A549 (cell line): ENCODE data around the gene ZBTB20. TPM values are rescaled to one million over a fixed set of nuclear protein-coding genes. Genes with fewer than 3 reads are reported as not detected.

Source experiments
- ATAC-seq, 2 experiments: fragments of 200-7000 bp in 1 of 2; fragments of >200 bp in 1 of 2; cut with Nextera tagmentation in 1 of 2; cut with Tn5 transposase in 1 of 2; 3 replicates each; pipeline versions ENCODE4 v1.8.0 to v1.9.1; 2018 to 2020; ENCODE audit warnings: mild to moderate bottlenecking in 1 of 2, moderate library complexity in 1 of 2
- CTCF ChIA-PET: fragments of 300-600 bp; sonication (Branson Sonifier 250); formaldehyde crosslinking; extraction: SDS; loops from one replicate; lab custom pipeline; 2021; ENCODE audit warnings: antibody characterized with exemption, inconsistent platforms; lab: Yijun Ruan, JAX
- POLR2A ChIA-PET: fragments of 350-600 bp; formaldehyde crosslinking; extraction: SDS; loops from one replicate; lab custom pipeline; 2021; ENCODE audit warnings: antibody characterized with exemption, inconsistent platforms; lab: Yijun Ruan, JAX
- DNase-seq, 2 experiments: peaks; one replicate each; pipeline versions ENCODE4 v3.0.0 to v3.0.0-alpha.2; 2011 to 2016; ENCODE audit warnings: low read depth in 1 of 2, low spot score in 1 of 2
- FAIRE-seq: peaks from 2 replicates; lab custom pipeline; 2011; peaks lifted over from hg19 to GRCh38; lab: Jason Lieb, UNC
- H3K27ac ChIP-seq, 2 experiments: fragments of >200 bp; sonication (Bioruptor Twin); formaldehyde crosslinking; 3 replicates each; pipeline ENCODE4 v1.5.1; 2016 to 2017
- H3K4me1 ChIP-seq: fragments of >200 bp; sonication (Bioruptor Twin); formaldehyde crosslinking; 3 replicates; pipeline ENCODE4 v1.6.1; 2016
- H3K4me2 ChIP-seq: fragments of >200 bp; sonication (Bioruptor Twin); formaldehyde crosslinking; 3 replicates; pipeline ENCODE4 v1.6.1; 2016
- H3K4me3 ChIP-seq: fragments of >200 bp; sonication (Bioruptor Twin); formaldehyde crosslinking; 3 replicates; pipeline ENCODE4 v1.5.1; 2016
- H3K9me3 ChIP-seq: fragments of >200 bp; sonication (Bioruptor Twin); formaldehyde crosslinking; 3 replicates; pipeline ENCODE4 v1.6.1; 2016
- BHLHE40 ChIP-seq: IDR thresholded peaks from 2 replicates; pipeline ENCODE4 v1.6.1; 2012; ENCODE audit warnings: low read depth, low read length, inconsistent platforms
- CBX2 ChIP-seq: fragments of 200-600 bp; sonication (generic); IDR thresholded peaks from 2 replicates; pipeline ENCODE4 v1.6.1; 2016; ENCODE audit warnings: low read depth, mild to moderate bottlenecking, borderline replicate concordance
- CBX8 ChIP-seq: fragments of 200-600 bp; sonication (generic); IDR thresholded peaks from 2 replicates; pipeline ENCODE4 v1.6.1; 2016
- CEBPB ChIP-seq, 2 experiments: fragments of >200 bp in 1 of 2; sonication (Bioruptor Twin) in 1 of 2; formaldehyde crosslinking in 1 of 2; IDR thresholded peaks; 2 replicates each; pipeline ENCODE4 v1.6.1; 2012 to 2016
- EP300 ChIP-seq, 2 experiments: fragments of >200 bp; sonication (Bioruptor Twin); formaldehyde crosslinking; IDR thresholded peaks; 2 replicates in 1 of 2; 3 replicates in 1 of 2; pipeline ENCODE4 v1.6.1; 2016 to 2017
- FOSL2 ChIP-seq, 2 experiments: fragments of 450-650 bp in 1 of 2; fragments of >200 bp in 1 of 2; sonication (Bioruptor Twin) in 1 of 2; formaldehyde crosslinking; IDR thresholded peaks; 2 replicates each; pipeline versions ENCODE4 v1.5.0 to v1.6.1; 2016 to 2020; ENCODE audit warnings: mild to moderate bottlenecking in 1 of 2, moderate library complexity in 1 of 2
- FOXS1 ChIP-seq: fragments of 250-450 bp; sonication (Bioruptor Pico); IDR thresholded peaks from 2 replicates; pipeline ENCODE4 v1.5.0; 2020; ENCODE audit warnings: mild to moderate bottlenecking, moderate library complexity
- GATA3 ChIP-seq: IDR thresholded peaks from 2 replicates; pipeline ENCODE4 v1.6.1; 2012; ENCODE audit warnings: borderline replicate concordance
- HDAC2 ChIP-seq: fragments of 200-600 bp; sonication (generic); IDR thresholded peaks from 2 replicates; pipeline ENCODE4 v1.6.1; 2016
- HEYL ChIP-seq: fragments of 250-450 bp; sonication (Bioruptor Pico); IDR thresholded peaks from 2 replicates; pipeline ENCODE4 v1.8.0; 2021; ENCODE audit warnings: mild to moderate bottlenecking, moderate library complexity
- HOXA7 ChIP-seq: fragments of 250-450 bp; sonication (Bioruptor Pico); IDR thresholded peaks from 2 replicates; pipeline ENCODE4 v1.5.0; 2020; ENCODE audit warnings: mild to moderate bottlenecking, moderate library complexity
- HOXB5 ChIP-seq: fragments of 250-450 bp; sonication (Bioruptor Pico); IDR thresholded peaks from 2 replicates; pipeline ENCODE4 v1.5.0; 2020; ENCODE audit warnings: mild to moderate bottlenecking, moderate library complexity
- JUN ChIP-seq, 2 experiments: fragments of >200 bp; sonication (Bioruptor Twin); formaldehyde crosslinking; IDR thresholded peaks; 2 replicates in 1 of 2; 3 replicates in 1 of 2; pipeline ENCODE4 v1.6.1; 2016 to 2017
- JUNB ChIP-seq: fragments of >200 bp; sonication (Bioruptor Twin); formaldehyde crosslinking; IDR thresholded peaks from 2 replicates; pipeline ENCODE4 v1.6.1; 2016
- KDM5A ChIP-seq: fragments of 200-600 bp; sonication (generic); IDR thresholded peaks from 2 replicates; pipeline ENCODE4 v1.6.1; 2016; ENCODE audit warnings: antibody characterized with exemption, mild to moderate bottlenecking
- MAX ChIP-seq: IDR thresholded peaks from 2 replicates; pipeline ENCODE4 v1.6.1; 2012
- NFE2L2 ChIP-seq: fragments of 150-350 bp; conservative IDR thresholded peaks from 2 replicates; pipeline ENCODE4 v1.6.1; 2014; ENCODE audit warnings: low read length
- NPAS2 ChIP-seq: fragments of 250-450 bp; sonication (Bioruptor Pico); IDR thresholded peaks from 2 replicates; pipeline ENCODE4 v1.8.0; 2022; ENCODE audit warnings: mild to moderate bottlenecking, moderate library complexity, borderline replicate concordance
- PBX3 ChIP-seq: IDR thresholded peaks from 2 replicates; pipeline ENCODE4 v1.6.1; 2012
- PHF8 ChIP-seq: fragments of 200-600 bp; sonication (generic); IDR thresholded peaks from 2 replicates; pipeline ENCODE4 v1.6.1; 2016; ENCODE audit warnings: low read depth, mild to moderate bottlenecking, antibody characterized with exemption, moderate library complexity, borderline replicate concordance
- REST ChIP-seq: fragments of 200-600 bp; sonication (generic); IDR thresholded peaks from 2 replicates; pipeline ENCODE4 v1.6.1; 2016; ENCODE audit warnings: antibody characterized with exemption, mild to moderate bottlenecking, moderate library complexity
- WGBS: methylation state at CpG from one replicate; pipeline ENCODE4 v1.1.6; 2017; ENCODE audit errors: missing lambda C conversion rate; 5-methylcytosine and 5-hydroxymethylcytosine counted together
- polyA plus RNA-seq, 4 experiments: library from polyadenylated mRNA; depleted of rRNA in 3 of 4; stranded (reverse); fragments of >200 nt; fragmentation: RNase III in 1 of 4; extraction: RNeasy Plus Mini Kit Qiagen cat#74134 plus additional on column Dnase treatment in 1 of 4; gene quantifications; 2 replicates in 3 of 4; 3 replicates in 1 of 4; pipeline ENCODE4 v1.2.3, GENCODE V29; 2011 to 2017
- TF ChIP-seq, protein P1 (sequence below): fragments of 450-650 bp; IDR thresholded peaks from 2 replicates; pipeline ENCODE4 v1.6.1; 2014; ENCODE audit warnings: antibody characterized with exemption
- TF ChIP-seq, protein P2 (sequence below): fragments of 250-450 bp; sonication (Bioruptor Pico); IDR thresholded peaks from 2 replicates; pipeline ENCODE4 v1.5.0; 2021; ENCODE audit warnings: mild to moderate bottlenecking, moderate library complexity, borderline replicate concordance

The ZBTB20 gene
- polyA plus RNA-seq, 2 of the 4 experiments (the other 2 are of a cell fraction), result 0.85 to 5.0 TPM

GRCh38 chr3:114502204-114502603 is 644.9 kb downstream of the ZBTB20 start:
- FAIRE-seq, result no peak
- Histone ChIP-seq H3K4me1 (peaks cover 58% of the 10 kb centered on the region), H3K4me3 (no peak overlapping the region), H3K9me3 (no peaks in the 10 kb centered on the region), H3K27ac (no peak overlapping the region)
- ATAC-seq, result no peak
- CTCF ChIA-PET, result no interaction called here
- no peak for DNase-seq
- 96% methylated on average over 1 of the region's 1 CpG for WGBS
- POLR2A ChIA-PET, result no interaction called here
- TF ChIP-seq PHF8 (no peak), CBX8 (no peak), HEYL (CRISPR knock-in tag) (no peak), PBX3 (no peak), HOXA7 (CRISPR knock-in tag) (no peak), FOXS1 (CRISPR knock-in tag) (no peak), GATA3 (no peak), HDAC2 (no peak), EP300 (IDR thresholded peaks at IDR 0.05) (no peak), JUN (IDR thresholded peaks at IDR 0.05) (no peak), FOSL2 (IDR thresholded peaks at IDR 0.05) (no peak), FOSL2 (CRISPR knock-in tag; IDR thresholded peaks at IDR 0.05) (no peak), KDM5A (no peak), CEBPB (IDR thresholded peaks at IDR 0.05) (no peak)
- TF ChIP-seq, protein P1, sequence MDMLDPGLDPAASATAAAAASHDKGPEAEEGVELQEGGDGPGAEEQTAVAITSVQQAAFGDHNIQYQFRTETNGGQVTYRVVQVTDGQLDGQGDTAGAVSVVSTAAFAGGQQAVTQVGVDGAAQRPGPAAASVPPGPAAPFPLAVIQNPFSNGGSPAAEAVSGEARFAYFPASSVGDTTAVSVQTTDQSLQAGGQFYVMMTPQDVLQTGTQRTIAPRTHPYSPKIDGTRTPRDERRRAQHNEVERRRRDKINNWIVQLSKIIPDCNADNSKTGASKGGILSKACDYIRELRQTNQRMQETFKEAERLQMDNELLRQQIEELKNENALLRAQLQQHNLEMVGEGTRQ, result no peak
- TF ChIP-seq, all 56 proteins: peak for 0
- no peak overlapping the region for H3K4me2 ChIP-seq

DNA sequence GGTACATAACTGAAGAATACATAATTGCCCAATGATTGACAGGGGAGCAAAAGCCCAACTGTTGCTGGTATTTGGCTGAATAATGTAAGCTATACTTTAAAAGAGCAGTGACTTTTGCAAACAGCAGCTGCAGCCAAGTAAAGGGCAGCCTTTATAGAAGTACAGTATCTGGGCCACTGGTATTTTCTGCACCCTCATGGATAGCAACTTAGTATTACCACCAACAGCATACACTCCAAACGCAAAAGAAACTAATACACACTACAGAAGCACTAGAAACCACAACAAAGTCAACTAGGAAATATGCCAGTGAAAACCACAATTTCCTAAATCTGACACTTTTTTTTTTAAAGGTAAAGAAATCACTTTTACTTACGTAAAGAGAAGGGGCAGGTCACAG is 647.1 kb downstream of the ZBTB20 start:
- POLR2A ChIA-PET, result no interaction called here
- ATAC-seq (no peak), DNase-seq (no peak), FAIRE-seq (no peak)
- Histone ChIP-seq H3K27ac (peak overlapping the region; percentile 21 to 52; a peak in 3 of 6 replicates), H3K9me3 (no peaks in the 10 kb centered on the region), H3K4me3 (no peak overlapping the region)
- CTCF ChIA-PET, result interaction anchor here (0.6 to 1.6 kb wide), 5 partner anchors 10 to 378 kb away, joined by 3 read pairs; no protein-coding TSS in a partner anchor
- TF ChIP-seq MAX, result no peak
- no peak for TF ChIP-seq NPAS2
- TF ChIP-seq GATA3, result no peak
- no peak for TF ChIP-seq PBX3
- TF ChIP-seq, all 56 proteins: peak for 0
- Histone ChIP-seq H3K4me1 (peaks cover 58% of the 10 kb centered on the region), H3K4me2 (peak overlapping the region; percentile 17)
- WGBS, result 59% methylated on average over 2 of the region's 2 CpGs

DNA sequence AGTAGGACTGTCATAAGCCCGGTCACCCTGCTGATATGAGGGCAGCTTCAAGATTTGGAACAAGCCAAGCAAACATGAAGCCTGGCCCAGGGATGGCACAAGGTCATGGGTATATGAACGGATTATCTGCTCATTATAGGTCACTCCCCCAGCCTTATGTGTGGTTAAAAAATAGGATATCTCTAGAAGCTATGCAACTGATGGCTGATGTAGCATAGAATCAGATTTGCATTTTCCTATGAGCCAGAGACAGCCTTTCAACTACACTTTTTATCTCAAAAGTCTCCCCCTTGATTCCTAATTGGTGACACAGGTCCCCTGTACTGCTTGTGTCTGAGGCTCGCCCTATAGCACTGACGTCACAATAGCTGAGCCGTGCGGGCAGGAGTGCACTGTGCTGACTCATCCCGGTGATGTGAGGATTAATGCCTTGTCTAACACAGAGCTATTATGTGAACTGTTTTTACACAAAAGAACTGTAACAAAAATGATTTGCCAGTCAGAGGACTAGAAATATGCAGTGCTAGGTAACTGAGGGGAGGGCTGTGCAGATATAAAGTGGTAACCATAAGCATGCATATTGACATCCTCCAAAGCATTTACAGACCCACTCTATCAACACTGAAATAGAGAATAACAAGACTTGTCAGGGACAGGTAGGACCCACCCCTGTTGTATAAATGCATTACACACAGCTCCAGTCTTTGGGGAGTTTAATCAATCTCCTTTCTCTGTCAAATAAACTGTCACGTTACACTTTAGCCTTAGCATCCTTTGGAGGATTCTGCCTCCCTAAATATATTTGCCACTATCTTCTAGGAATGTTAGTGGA is 648.3 kb downstream of the ZBTB20 start:
- DNase-seq, result peak; percentile 51 to 87
- Histone ChIP-seq H3K4me1 (peaks cover 55% of the 10 kb centered on the region), H3K4me2 (peak overlapping the region; percentile 83), H3K4me3 (no peak overlapping the region), H3K9me3 (no peaks in the 10 kb centered on the region), H3K27ac (peak overlapping the region; percentile 77 to 86)
- ATAC-seq, result peak; percentile 95
- WGBS, result 18% methylated on average over 8 of the region's 8 CpGs
- ChIA-PET CTCF (interaction anchor here (1.1 to 1.6 kb wide), 5 partner anchors 8 to 115 kb away, joined by 3 to 6 read pairs (median 4); no protein-coding TSS in a partner anchor), POLR2A (no interaction called here)
- FAIRE-seq, result no peak
- peak; percentile 70; the same call in 1 of the 2 replicates for TF ChIP-seq HOXB5 (CRISPR knock-in tag)
- TF ChIP-seq CBX2, result no peak
- peak; percentile 55; the same call in 1 of the 2 replicates for TF ChIP-seq NFE2L2
- no peak for TF ChIP-seq REST
- TF ChIP-seq, protein P2, sequence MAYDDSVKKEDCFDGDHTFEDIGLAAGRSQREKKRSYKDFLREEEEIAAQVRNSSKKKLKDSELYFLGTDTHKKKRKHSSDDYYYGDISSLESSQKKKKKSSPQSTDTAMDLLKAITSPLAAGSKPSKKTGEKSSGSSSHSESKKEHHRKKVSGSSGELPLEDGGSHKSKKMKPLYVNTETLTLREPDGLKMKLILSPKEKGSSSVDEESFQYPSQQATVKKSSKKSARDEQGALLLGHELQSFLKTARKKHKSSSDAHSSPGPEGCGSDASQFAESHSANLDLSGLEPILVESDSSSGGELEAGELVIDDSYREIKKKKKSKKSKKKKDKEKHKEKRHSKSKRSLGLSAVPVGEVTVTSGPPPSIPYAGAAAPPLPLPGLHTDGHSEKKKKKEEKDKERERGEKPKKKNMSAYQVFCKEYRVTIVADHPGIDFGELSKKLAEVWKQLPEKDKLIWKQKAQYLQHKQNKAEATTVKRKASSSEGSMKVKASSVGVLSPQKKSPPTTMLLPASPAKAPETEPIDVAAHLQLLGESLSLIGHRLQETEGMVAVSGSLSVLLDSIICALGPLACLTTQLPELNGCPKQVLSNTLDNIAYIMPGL (CRISPR knock-in tag), result no peak
- no peak for TF ChIP-seq PBX3
- TF ChIP-seq JUNB, result peak; percentile 44; the same call in 1 of the 2 replicates
- no peak for TF ChIP-seq BHLHE40
